PC-9 (cell line): Measurements from ENCODE around the gene TRAF2. TPM values are rescaled to one million over a fixed set of nuclear protein-coding genes. Genes with fewer than 3 reads are reported as not detected.

Experiments
- BruUV-seq: library from RNA; stranded (reverse); fragments of 400-500 nt; replicated peaks from 2 replicates; lab custom pipeline; 2021; lab: Mats Ljungman, UMichigan
- CTCF ChIA-PET: fragments of 300-600 bp; sonication (Branson Sonifier 250); formaldehyde crosslinking; loops from one replicate; lab custom pipeline; 2022; ENCODE audit warnings: antibody characterized with exemption; lab: Charles Lee
- POLR2A ChIA-PET: fragments of 300-600 bp; sonication (Branson Sonifier 250); formaldehyde crosslinking; loops from one replicate; lab custom pipeline; 2022; ENCODE audit warnings: antibody characterized with exemption; ENCODE audit not compliant: unreplicated experiment; lab: Charles Lee
- DNase-seq, 2 experiments: peaks; one replicate each; pipeline versions ENCODE4 v3.0.0 to v3.0.0-alpha.2; 2015 to 2022; ENCODE audit warnings: mixed read lengths in 1 of 2
- H2AFZ ChIP-seq: fragments of 200-600 bp; sonication (generic); 2 replicates; pipeline ENCODE4 v1.8.1; 2017; ENCODE audit warnings: antibody characterized with exemption
- H3F3A ChIP-seq: fragments of 200-600 bp; sonication (generic); 2 replicates; pipeline ENCODE4 v1.8.1; 2017; ENCODE audit warnings: antibody characterized with exemption, mild to moderate bottlenecking, low read depth; ENCODE audit not compliant: insufficient read depth
- H3K27ac ChIP-seq: fragments of 200-600 bp; sonication (generic); 2 replicates; pipeline ENCODE4 v1.6.1; 2016; ENCODE audit warnings: mixed run types
- H3K27me3 ChIP-seq: fragments of 200-600 bp; sonication (generic); 2 replicates; pipeline ENCODE4 v1.6.1; 2016; ENCODE audit warnings: low read depth, mixed run types; ENCODE audit not compliant: insufficient read depth
- H3K36me3 ChIP-seq: fragments of 200-600 bp; sonication (generic); 2 replicates; pipeline ENCODE4 v1.6.1; 2016; ENCODE audit warnings: low read depth, mixed run types
- H3K4me1 ChIP-seq: fragments of 200-600 bp; sonication (generic); replicated peaks from 2 replicates; pipeline ENCODE4 v1.6.1; 2016; ENCODE audit warnings: mixed run types; ENCODE audit not compliant: insufficient read depth
- H3K4me2 ChIP-seq: fragments of 200-600 bp; sonication (generic); 2 replicates; pipeline ENCODE4 v1.6.1; 2017; ENCODE audit warnings: mixed run types
- H3K4me3 ChIP-seq: fragments of 200-600 bp; sonication (generic); 2 replicates; pipeline ENCODE4 v1.6.1; 2016; ENCODE audit warnings: mixed run types
- H3K79me2 ChIP-seq: fragments of 200-600 bp; sonication (generic); 2 replicates; pipeline ENCODE4 v1.6.1; 2017; ENCODE audit warnings: low read depth, mixed run types
- H3K9me2 ChIP-seq: fragments of 200-600 bp; sonication (generic); 2 replicates; pipeline ENCODE4 v1.8.1; 2017; ENCODE audit warnings: mild to moderate bottlenecking; ENCODE audit not compliant: insufficient read depth
- H3K9me3 ChIP-seq: fragments of 200-600 bp; sonication (generic); 2 replicates; pipeline ENCODE4 v1.8.1; 2016; ENCODE audit warnings: low read depth; ENCODE audit not compliant: insufficient read depth
- H4K20me1 ChIP-seq: fragments of 200-600 bp; sonication (generic); 2 replicates; pipeline ENCODE4 v1.8.1; 2017; ENCODE audit not compliant: insufficient read depth
- EZH2 ChIP-seq: fragments of 200-600 bp; sonication (generic); IDR thresholded peaks from 2 replicates; pipeline ENCODE4 v1.8.0; 2017; ENCODE audit warnings: antibody characterized with exemption, low read depth
- intact Hi-C: fragments of 100-400 bp; cut with micrococcal nuclease; formaldehyde crosslinking; loops from one replicate; pipeline ENCODE4 v1.10.0; 2022; ENCODE audit not compliant: unreplicated experiment
- total RNA-seq: library from RNA; stranded (reverse); gene quantifications from 2 replicates; pipeline ENCODE4 v1.2.3, GENCODE V29; 2021
- TF ChIP-seq, protein P1 (sequence below): fragments of 200-600 bp; sonication (generic); conservative IDR thresholded peaks from 2 replicates; pipeline ENCODE4 v1.6.1; 2017; ENCODE audit warnings: mixed run types, antibody characterized with exemption, mild to moderate bottlenecking, moderate library complexity

The TRAF2 gene
- total RNA-seq, 1 experiment from 2014 or later: 42.7 TPM

DNA sequence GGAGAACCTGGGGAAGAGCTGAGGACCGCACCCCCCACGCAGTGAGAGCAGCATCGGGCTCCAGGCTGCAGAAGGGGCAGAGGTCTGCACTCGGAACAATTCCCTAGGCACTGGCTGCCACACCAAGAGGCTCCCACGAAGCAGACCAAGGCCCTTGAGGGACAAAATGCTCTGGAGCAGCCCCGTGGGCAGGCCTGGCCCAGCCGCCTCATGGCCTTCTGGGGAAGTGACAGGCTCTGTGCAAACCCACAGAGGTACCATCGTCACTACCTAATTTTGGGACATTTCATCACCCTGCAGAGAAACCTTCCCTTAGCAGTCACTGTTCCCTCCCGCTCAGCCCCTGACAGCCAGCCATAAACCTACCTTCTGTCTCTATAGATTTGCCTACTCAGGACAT, 42.3 kb downstream of the TRAF2 start:
- H3K9me3 ChIP-seq: no peaks in the 10 kb centered on the region
- peaks cover 12% of the 10 kb centered on the region; the same call in 1 of the 2 replicates for H3F3A ChIP-seq
- H3K9me2 ChIP-seq: no peaks in the 10 kb centered on the region
- BruUV-seq: no TSS peak
- H4K20me1 ChIP-seq: no peaks in the 10 kb centered on the region
- no peaks in the 10 kb centered on the region for H3K79me2 ChIP-seq
- no peak overlapping the region for H3K4me2 ChIP-seq
- TF ChIP-seq, protein P1, sequence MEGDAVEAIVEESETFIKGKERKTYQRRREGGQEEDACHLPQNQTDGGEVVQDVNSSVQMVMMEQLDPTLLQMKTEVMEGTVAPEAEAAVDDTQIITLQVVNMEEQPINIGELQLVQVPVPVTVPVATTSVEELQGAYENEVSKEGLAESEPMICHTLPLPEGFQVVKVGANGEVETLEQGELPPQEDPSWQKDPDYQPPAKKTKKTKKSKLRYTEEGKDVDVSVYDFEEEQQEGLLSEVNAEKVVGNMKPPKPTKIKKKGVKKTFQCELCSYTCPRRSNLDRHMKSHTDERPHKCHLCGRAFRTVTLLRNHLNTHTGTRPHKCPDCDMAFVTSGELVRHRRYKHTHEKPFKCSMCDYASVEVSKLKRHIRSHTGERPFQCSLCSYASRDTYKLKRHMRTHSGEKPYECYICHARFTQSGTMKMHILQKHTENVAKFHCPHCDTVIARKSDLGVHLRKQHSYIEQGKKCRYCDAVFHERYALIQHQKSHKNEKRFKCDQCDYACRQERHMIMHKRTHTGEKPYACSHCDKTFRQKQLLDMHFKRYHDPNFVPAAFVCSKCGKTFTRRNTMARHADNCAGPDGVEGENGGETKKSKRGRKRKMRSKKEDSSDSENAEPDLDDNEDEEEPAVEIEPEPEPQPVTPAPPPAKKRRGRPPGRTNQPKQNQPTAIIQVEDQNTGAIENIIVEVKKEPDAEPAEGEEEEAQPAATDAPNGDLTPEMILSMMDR: no peak
- TF ChIP-seq EZH2: no peak
- DNase-seq: no peak
- CTCF ChIA-PET: no interaction called here
- H3K27me3 ChIP-seq: no peaks in the 10 kb centered on the region
- intact Hi-C loops: no loop called here
- H2AFZ ChIP-seq: no peak overlapping the region
- peaks cover 10% of the 10 kb centered on the region for H3K4me1 ChIP-seq
- no peaks in the 10 kb centered on the region; the same call in 1 of the 2 replicates for H3K36me3 ChIP-seq
- POLR2A ChIA-PET: no interaction called here
- H3K27ac ChIP-seq: no peak overlapping the region
- no peak overlapping the region for H3K4me3 ChIP-seq

DNA sequence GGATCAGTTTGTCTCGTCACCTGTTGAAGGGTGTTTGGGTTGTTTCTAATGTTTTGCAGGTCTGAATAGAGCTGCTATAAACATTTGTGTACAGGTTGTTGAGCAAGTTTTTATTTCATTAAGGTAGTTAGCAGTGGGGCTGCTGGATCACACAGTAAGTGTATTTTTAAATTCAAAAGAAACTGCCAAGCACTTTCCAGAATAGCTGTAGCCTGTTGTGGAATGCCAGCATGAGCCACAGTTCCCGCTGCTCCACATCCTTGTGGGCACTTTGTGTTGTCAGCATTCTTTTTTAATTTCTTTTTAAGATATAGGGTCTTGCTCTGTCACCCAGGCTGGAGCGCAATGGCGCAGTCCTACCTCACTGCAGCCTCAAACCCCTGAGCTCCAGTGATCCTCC, 43.7 kb downstream of the TRAF2 start:
- Histone ChIP-seq H3K36me3 (no peaks in the 10 kb centered on the region; the same call in 1 of the 2 replicates), H3K9me2 (no peaks in the 10 kb centered on the region), H3K9me3 (no peaks in the 10 kb centered on the region), H3K4me2 (no peak overlapping the region), H3K27me3 (no peaks in the 10 kb centered on the region), H3K4me1 (peaks cover 10% of the 10 kb centered on the region), H4K20me1 (no peaks in the 10 kb centered on the region), H3K4me3 (no peak overlapping the region), H3K27ac (no peak overlapping the region), H3F3A (peaks cover 12% of the 10 kb centered on the region; the same call in 1 of the 2 replicates), H3K79me2 (no peaks in the 10 kb centered on the region), H2AFZ (no peak overlapping the region)
- no TSS peak for BruUV-seq
- TF ChIP-seq, protein P1: no peak
- no peak for TF ChIP-seq EZH2
- ChIA-PET CTCF (no interaction called here), POLR2A (no interaction called here)
- intact Hi-C loops: no loop called here
- DNase-seq: no peak

DNA sequence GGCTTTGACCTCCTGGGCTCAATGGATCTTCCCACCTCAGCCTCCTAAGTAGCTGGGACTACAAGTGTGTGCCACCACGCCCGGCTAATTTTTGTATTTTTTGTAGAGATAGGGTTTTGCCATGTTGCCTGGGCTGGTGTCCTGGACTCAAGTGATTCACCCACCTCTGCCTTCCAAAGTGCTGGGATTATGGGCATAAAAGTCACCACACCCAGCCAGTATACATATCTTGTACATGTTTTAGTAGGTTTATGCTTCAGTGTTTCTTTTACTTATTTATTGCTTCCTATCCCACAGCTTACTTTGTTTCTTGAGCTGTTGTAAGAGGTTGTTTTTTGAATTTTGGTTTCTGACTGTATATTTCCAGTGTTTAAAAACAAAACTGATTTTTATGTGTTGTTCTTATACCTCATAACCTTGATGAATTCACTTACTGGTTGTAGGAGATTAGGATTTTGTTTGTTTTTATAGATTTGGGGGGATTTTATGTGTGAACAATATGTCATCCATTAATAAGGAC, 45.4 kb downstream of the TRAF2 start:
- TF ChIP-seq, protein P1: no peak
- no peak for TF ChIP-seq EZH2
- H3K4me1 ChIP-seq: peaks cover 10% of the 10 kb centered on the region
- no peaks in the 10 kb centered on the region for H4K20me1 ChIP-seq
- no peak overlapping the region for H2AFZ ChIP-seq
- H3K4me3 ChIP-seq: no peak overlapping the region
- peaks cover 18% of the 10 kb centered on the region; the same call in 1 of the 2 replicates for H3F3A ChIP-seq
- CTCF ChIA-PET: interaction anchor here (0.6 kb wide), 1 partner anchor 51 kb away, joined by 9 read pairs; no protein-coding TSS in a partner anchor
- intact Hi-C loops: no loop called here
- peak overlapping the region; percentile 38; the same call in 1 of the 2 replicates for H3K4me2 ChIP-seq
- H3K79me2 ChIP-seq: no peaks in the 10 kb centered on the region
- peak overlapping the region; percentile 83 for H3K27ac ChIP-seq
- no peaks in the 10 kb centered on the region for H3K9me2 ChIP-seq
- no peaks in the 10 kb centered on the region for H3K27me3 ChIP-seq
- no peak for DNase-seq
- H3K36me3 ChIP-seq: no peaks in the 10 kb centered on the region
- no peaks in the 10 kb centered on the region for H3K9me3 ChIP-seq
- POLR2A ChIA-PET: no interaction called here
- BruUV-seq: no TSS peak
